ENCODE results near the gene ABI3BP.

The ABI3BP gene

DNA sequence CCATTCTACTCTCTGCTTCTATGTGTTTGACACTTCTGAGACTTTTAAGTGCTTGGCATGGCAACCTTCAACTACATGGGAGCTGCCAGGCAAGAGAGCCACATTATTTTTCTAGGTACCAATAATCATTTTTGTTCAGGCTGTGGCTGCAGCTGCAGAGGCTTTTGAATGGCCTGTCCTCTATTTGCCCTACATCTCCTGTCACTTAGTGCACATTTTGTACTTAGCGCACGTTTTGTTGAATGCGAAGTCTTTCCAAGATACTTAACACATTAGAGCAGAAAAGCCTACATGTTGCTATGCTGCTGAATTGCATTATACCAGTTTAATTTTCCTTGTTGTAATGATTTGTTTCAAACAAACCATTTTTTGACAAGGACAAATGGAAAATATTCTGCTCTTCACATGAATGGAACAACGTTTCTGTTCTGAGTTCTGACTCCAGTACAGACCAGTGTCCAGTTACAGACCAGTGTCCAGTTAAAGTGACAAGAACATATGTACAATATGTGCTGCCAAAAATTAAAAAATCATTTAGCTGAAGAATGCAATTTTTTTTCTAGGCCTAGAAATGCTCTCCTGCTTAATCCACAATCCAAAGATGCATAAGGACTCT, 113.9 kb downstream of the ABI3BP start:
- DNase-seq, result no peak

DNA sequence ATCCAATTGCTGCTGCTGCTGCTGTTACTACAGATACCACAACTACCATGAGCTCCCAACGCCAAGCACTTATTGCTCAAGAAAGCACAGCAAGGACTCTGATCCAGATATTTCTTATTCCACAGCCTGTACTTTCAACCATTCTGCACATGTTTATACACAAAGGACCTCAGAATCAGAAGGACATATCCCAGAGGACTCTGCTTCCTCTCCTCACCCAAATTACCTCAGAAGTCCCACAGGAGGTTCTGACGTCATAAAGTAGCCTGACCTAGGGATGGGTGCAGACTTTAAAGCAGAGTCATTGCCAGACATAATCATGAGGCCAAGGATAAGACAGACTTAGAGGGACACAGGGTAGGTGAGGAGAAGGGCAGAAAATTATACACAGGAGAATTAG, 115.9 kb downstream of the ABI3BP start:
- no peak for DNase-seq

DNA sequence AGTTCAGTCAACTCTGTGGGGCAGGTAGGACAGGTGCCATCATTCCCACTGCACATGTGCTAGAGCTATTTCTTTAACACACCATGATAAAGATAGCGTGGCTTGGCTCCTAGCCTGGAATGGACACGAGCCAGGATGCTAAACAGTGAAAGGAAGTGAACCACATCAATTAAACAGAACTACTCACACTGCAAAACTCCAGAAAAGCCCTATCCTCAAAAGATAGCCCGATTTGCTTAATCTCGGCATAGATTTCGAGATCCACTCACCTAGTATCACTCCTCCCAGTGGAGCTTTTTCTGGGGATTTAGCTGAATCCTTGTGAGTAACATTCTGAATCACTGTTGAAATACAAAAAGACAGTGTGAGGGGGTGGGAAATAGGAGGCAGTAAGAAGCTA, 118.0 kb downstream of the ABI3BP start:
- peak; percentile 47 for DNase-seq

DNA sequence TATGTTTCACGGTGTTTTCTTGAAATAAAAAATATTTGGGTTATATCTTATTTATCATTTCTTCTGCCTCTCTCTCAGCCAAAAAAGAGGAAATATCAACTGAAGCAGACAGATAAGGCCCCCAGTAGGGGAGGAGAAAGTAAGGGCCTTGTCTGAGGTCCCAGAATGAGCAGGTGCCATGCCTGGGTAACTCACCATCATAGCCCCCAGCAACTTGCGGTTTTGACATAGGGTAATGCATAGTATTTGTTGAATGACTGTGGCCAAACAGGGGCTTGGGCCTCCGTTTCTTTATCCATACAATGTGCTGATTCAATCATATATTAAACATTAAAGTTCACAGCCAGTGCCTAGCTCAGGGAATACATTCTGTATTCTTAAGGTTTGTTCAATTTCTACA, 119.6 kb downstream of the ABI3BP start:
- no peak for DNase-seq

DNA sequence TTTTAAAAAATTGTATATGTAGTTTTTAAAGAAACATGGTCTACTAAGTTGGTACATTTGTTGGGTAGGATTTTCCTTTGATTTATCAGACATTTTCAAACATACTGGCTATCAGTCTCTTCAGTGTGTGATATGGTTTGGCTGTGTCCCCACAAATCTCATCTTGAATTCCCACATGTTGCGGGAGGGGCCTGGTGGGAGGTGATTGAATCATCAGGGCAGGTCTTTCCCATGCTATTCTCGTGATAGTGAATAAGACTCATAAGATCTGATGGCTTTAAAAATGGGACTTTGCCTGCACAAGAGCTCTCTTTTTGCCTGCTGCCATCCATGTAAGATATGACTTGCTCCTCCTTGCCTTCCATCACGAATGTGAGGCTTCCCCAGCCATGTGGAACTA, 121.9 kb downstream of the ABI3BP start:
- no peak for DNase-seq

DNA sequence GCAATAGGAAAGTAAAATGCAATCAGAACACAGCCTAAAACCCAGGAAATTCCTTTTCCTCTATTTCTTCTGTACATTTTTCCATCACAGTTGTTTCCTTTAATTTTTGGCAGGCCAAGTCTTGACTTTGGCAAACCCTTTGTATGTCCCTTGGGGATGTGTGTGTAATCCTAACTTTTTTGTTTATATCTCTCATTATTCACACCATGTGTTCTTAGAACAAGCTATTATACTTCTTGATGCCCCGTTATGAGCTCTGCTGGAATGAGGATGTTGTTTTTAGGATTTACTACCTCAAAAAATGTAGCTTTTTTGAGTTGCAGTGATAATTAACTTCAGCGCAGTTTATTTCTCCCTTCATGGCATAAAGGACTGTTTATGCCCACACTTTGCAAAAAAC, 123.4 kb downstream of the ABI3BP start:
- DNase-seq, result no peak

DNA sequence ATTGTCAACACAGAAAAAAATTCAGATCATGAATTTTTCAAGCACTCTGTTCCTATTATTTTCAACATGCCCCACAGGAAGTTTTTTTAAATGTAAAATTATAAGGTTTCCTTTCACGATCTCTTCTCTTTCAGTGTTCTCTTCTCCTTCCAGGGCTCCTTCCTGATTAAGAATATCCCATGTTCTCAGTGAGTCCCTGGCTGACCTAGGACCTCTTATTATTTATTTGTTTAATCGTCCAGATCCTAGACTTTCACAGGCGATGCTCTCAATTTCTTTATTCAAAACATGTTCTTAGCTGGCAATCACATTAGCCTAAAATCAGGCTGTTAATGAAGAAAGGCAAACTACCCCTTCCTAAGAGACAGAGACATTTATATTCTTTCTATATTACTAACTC, 124.3 kb downstream of the ABI3BP start:
- no peak for DNase-seq

DNA sequence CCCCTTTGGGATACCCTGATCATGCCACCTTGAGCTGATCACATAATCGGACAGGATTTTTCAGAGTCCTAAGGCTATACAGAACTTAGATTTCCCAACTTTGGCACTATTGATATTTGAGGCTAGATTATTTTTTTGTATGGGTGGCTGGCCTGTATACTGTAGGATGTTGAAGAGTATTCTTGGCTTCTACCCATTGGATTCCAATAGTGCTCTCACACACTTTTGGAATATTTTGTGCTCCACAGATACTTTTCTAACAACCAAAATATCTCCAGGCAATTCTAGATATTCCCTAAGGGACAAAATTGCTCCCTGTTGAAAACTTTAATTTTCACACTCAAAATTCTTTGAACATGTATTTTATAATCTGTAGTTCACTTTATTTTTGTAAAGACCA, 125.1 kb downstream of the ABI3BP start:
- DNase-seq, result no peak

DNA sequence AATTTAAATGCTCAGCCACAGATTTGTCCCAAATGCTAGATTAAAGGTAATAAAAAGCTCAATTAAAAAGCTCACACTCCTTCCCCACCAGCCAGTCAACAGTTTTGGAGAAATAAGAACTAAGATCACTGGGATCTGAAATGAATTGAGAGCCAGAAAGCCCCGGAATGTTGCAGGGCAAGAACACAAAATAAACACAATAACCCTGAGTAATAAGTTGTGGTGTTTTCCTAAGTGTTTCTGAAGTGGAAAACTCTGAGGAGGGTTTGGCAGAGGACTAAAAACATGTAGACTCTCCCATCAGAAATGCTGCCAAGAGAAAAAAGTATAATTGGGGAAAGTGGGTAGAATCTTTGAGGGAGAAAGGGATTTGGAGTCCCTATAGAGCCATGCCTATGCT, 127.8 kb downstream of the ABI3BP start:
- peak; percentile 6 for DNase-seq

DNA sequence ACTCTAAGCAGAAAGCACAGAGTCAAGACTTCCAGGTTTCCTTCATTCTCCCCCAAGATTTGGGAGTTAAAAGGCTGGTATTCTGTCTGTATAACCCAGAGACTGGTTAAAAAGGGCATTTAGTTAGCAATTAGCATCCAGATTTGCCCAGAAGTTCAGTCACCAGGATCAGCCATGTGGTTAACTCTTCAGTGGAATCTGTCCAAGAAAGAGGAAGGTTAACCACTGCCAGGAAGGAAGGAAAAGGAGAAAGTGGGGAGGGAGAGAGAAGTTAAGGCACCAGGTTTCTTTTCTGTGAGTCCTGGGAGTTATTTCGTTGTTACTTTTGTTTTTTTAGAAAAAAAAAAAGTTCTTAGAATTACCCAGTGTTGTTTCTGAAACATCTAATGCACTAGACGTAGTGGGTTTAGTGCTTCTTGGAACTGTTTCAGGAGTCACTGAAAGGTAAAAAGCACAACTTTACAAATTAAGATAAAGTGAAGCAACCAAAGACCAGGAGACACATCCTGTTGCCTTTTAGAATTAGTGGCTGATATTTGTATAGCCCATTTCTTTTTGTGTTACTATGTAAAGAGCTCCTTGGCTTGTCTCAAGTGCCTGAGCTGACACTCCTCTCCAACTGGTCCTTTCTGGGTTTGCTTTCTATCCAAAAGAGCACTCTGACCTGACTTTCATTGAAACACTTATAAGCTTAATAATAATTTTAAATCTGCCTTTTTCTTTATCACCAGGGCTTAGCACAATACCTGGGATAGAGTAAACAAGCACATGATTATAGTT, 128.6 kb downstream of the ABI3BP start:
- DNase-seq, result no peak

DNA sequence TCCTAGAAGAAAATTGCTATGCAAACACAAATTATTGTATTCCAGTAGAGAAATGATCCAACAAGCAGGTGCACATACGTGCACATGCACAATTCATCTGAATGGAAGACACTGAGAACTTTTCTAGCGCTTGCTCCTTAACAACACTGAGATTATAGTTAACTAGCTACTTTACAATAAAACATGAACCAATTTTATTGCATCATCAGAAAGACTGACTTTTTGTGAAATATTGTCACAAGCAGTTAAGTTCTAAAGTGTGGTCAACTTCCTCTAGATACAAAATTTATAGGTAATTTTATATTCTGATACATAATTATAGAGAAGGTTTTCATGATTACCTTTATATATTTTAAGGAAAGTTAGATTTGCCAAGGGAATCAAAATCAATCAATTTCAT, 135.4 kb downstream of the ABI3BP start:
- DNase-seq, result no peak

DNA sequence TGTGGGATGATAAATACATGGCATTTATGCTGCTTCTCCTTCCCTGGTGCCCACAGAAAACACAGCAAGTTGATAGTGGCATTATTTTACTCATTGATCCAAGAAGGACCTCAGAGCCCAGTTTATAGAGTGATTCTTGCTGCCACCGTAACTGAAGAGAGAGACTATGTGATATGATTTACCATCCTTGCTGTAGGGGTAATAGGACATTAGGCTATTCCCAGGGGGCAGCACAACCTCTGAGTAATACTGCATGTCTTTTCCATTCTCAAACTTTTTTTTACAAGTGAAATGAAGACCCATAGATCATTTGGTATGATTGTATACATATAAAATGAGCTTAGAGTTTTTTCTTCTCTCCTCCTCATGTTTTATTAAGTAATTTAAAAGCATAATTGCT, 136.4 kb downstream of the ABI3BP start:
- DNase-seq, result no peak

DNA sequence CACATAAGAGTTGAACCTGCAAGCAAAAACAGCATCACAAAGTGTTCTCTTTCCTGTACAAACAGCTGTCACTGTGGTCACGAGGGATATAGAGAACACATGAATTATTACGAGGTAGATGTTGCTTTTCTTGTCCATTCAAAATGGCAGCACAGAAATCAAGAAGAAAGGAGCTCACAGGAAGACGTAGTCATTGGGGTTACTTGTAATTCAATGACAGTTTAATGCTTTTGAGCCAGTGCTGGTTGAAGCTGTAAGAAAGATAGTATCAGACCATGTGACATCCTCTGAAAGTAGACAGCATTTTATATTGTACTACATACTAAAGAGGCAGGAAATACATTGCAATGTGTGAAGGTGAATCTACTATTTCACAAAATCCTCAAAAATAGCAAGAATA, 140.4 kb downstream of the ABI3BP start:
- no peak for DNase-seq

DNA sequence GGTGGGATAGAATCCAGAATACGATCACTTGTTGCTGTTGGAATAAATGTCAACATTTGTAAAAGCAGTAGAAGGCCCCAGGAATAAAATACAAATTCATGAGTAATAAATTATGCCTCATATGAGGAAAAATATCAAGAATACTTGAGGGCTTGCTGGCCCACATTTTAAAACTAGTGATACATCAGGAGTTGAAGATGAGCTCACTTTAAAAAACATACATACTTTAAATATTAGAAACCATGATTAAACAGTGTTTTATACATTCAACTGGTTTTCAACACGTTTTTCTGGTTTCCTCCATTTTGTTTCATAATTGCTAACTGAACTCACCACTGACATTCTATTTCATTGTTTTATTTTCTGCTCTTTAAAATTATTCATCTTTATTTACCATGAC, 142.5 kb downstream of the ABI3BP start:
- no peak for DNase-seq

DNA sequence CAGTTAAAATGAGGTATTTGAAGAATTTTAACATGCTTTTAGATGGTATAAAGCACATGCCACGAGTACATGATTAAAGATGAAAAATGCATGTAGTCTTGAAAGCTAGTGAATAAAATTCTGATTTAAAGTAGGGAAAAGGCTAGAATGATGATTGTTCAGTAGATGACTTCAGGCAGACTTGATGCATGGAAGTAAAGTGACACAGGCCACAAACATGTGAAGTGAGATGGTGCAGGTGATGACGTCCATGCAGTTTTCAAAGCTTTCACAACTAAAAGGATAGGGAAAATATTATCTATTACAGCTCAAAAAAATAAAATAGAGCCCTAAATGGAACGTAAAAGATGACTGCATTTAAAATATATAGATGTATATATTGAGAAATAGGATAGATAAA, 143.1 kb downstream of the ABI3BP start:
- no peak for DNase-seq

DNA sequence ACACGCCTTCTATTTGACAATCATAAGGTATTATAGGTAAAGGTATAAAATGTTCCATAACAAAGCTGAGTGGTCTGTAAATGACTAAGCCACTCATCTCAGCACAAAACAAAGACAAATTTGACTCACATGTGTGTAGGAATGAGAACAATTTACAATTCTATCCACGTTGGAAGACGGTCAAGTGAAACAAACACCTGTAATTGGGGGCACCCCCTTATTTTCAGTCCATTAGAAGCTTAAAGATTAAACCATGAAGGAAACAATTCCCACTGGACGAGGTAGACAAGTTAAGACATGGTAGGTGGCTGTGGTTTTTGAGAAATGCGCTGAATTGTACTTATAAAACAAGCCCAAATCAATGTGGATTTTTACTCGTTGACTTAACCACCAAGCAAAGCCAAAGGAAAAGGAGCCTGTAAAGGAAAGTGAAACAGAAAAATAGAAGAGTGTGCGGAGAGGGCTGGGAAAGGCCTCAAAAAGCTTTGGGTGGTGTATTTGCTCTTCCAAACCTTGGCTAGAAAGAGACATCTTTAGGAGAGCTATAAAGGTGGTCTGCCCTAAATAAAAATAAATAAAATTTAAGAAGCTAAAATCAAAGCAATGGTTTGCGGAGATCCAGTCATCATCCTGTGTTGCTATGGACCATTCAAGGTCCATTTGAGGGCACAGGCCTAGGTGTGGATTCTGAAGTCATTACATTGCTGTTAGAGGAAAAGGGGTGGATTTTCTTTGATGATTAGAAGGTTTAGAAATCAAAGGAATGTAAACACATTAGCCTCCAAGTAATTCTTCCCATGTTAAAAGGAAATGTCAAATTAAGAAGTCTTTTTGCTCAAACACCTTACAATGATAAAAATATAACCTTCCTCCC, 148.9 kb downstream of the ABI3BP start:
- DNase-seq, result peak; percentile 1

DNA sequence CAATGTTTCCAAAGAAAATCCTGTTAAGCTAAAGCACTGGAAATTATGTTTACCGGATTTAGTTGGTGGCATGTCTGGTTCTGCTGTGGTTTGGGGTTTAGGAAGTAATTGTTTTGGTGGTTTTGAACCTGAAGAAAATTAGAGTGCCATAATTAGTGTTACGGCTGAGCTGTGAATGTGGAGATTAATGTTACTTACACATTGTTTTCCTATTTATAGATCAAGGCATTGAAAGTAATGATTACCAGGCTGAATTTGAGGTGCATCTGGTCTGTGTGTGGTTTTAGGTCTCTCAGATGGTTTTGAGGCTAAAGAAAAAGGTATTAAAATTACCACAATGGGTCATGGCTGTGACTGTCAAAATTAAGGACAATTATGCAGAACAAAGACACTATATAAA, 155.1 kb downstream of the ABI3BP start:
- no peak for DNase-seq

DNA sequence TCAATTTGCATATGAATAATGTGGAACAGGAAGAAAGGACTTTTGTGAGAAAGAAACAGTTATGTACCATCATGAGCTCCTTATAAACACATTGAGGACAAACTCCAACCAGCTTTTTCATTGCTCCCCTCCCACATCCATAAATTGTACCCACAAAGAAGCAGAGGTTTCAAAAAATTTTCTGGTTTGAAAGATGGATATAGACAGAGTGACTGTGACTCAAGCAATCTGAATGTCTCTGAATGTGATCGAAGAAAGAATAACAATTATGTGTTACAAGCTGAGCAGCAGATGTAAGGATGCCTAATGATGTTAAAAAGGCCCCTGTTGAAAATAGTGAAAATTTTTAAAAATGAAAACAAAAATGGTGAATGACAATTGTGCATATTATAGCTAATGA, 156.6 kb downstream of the ABI3BP start:
- no peak for DNase-seq

DNA sequence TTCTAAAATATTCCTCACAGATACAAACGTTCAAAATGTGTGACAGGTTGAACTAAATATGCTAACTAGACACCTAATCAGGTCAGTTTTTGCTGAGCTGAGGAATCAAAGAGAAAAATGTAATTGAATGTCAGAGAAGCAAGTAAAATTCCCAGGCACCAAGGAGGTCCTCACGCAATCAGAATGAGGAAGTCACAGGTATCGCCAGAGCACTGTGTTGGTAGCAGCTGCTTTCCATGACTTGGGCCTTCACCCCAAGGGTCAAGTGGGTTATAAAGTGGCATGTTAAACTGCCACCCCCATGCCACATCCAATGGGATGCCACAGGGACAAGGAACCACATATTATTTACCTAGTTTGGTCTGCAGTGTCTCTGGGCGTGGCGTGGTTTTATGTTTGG, 158.9 kb downstream of the ABI3BP start:
- no peak for DNase-seq

DNA sequence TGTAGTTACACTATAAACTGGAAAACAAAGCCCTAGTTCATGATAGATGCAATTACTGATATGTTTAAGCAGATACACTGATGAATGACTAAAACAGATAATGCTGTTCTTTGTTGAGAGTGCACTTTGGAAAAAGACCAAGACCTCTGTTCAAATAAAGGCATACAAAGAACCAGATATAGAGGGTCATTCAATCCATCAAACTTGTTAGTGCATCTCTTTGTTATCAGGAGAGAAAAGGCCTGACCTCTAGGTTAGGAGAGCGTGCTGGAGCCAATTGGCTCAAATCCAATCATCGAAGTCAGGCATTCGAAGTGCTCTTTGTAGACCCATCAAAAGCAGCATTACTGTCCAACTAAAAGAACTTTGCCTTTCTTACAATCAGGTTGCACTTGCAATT, 159.7 kb downstream of the ABI3BP start:
- peak; percentile 36 for DNase-seq

DNA sequence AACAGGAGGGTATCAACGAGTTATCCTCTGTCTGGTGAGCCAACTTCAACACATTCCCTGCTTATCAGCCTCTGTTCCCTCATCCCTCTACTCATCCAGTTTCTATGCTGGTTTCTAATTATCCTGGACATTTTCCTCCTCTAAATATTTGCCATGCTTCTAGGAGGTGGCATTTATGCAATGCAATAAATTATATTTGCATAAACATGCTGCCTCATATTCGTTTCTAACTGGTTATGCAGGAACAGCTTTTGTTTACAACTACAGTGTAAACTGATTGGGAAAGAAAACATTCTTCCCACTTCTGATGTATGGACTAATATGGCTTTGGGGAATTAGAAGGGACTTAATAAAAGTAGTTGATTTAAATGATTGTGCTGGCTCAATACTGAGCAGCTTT, 161.6 kb downstream of the ABI3BP start:
- no peak for DNase-seq

DNA sequence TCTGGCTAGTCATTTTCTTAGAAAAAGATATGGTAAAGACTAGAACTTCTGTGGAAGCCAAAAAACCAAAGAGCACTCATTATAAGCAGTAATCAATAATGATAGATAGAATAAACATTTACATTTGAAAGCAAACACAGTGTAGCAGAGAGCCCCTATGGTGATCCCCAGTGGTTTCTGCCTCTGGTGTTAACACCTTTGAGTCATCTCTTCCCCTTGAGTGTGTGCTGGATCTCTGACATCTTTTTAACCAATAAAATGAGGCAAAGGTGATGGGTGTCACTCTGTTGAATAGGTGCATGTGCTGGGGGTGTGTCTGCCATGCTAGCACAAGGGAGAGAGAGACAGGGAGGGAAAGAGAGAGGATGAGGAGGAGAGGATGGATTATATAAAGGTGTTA, 162.3 kb downstream of the ABI3BP start:
- no peak for DNase-seq

DNA sequence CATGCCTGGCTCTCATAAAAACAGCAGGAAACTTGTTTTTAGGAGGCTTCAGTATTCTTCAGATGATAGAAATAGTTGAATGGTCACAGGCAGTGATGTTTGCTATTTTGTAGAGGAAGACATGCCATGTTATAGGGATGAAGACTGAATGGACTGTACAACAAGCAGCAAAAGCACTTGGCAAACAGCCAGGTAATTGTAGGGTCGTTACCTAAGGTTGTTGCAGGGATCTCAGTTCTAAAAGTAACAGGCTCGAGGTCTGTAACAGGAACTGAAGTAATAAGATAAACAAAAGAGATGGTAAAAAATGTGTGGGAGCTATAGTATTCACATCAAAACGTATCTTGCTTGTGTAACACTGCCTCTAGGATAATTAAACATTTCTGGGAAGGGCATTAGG, 167.6 kb downstream of the ABI3BP start:
- no peak for DNase-seq

DNA sequence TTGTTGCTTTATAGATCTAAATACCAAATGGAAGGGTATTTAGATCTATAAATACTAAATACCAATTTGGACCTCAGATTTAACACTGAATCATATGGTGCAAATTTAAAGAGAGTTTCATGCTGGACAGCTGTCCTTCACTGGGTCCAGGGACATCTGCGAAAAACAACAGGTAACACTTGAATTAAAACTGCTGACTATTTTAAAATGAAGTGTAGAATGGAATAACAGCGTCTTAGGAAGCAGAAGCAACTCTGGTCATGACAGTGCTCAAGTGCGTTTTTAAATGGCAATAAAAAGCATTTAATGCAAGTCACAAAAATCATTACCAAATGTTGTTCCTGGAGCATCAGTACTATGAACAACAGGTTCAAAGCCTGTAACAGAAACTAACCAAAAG, 177.6 kb downstream of the ABI3BP start:
- DNase-seq, result no peak
